Fibroblast of skin of right biceps (primary cell): ENCODE data around the gene IRF8.
"Not testable (repeated sequence)": the region's sequence is repeated elsewhere in the genome, so short reads cannot be mapped to it uniquely, and the experiment has no call there.

ENCODE experiments used
- DNase-seq: peaks from one replicate; pipeline ENCODE4 v3.0.0-alpha.2; 2013

Gene IRF8

GRCh38 chr16:85897382-85897781 is 1.6 kb upstream of the IRF8 start:
- no peak for DNase-seq

GRCh38 chr16:85899444-85899843 is 482 bp downstream of the IRF8 start:
- DNase-seq = no peak

GRCh38 chr16:85900027-85900792 is 1.2 kb downstream of the IRF8 start:
- DNase-seq = no peak

GRCh38 chr16:85901110-85901509 is 2.1 kb downstream of the IRF8 start:
- DNase-seq = no peak

GRCh38 chr16:85901773-85902365 is 2.9 kb downstream of the IRF8 start:
- no peak for DNase-seq

- DNase-seq = no peak
These were observed 3.6 kb downstream of the IRF8 start for GRCh38 chr16:85902366-85903155.

GRCh38 chr16:85903559-85903958 is 4.6 kb downstream of the IRF8 start:
- DNase-seq = no peak

GRCh38 chr16:85905110-85906095 is 6.4 kb downstream of the IRF8 start:
- DNase-seq = no peak

GRCh38 chr16:85906349-85906748 is 7.4 kb downstream of the IRF8 start:
- DNase-seq = no peak

GRCh38 chr16:85907231-85907630 is 8.3 kb downstream of the IRF8 start:
- not testable (repeated sequence) for DNase-seq

- no peak for DNase-seq
These were observed 9.5 kb downstream of the IRF8 start for GRCh38 chr16:85908444-85908843.

- DNase-seq = no peak
These were observed 10.1 kb downstream of the IRF8 start for GRCh38 chr16:85908889-85909589.

- no peak for DNase-seq
These were observed 11.2 kb downstream of the IRF8 start for GRCh38 chr16:85909932-85910853.

- DNase-seq = no peak
These were observed 11.9 kb downstream of the IRF8 start for GRCh38 chr16:85910854-85911247.

GRCh38 chr16:85911251-85911930 is 12.4 kb downstream of the IRF8 start:
- no peak for DNase-seq

GRCh38 chr16:85912211-85912974 is 13.4 kb downstream of the IRF8 start:
- peak; percentile 75 for DNase-seq

GRCh38 chr16:85913141-85913601 is 14.2 kb downstream of the IRF8 start:
- DNase-seq = no peak

- DNase-seq = no peak
These were observed 14.9 kb downstream of the IRF8 start for GRCh38 chr16:85913688-85914422.

GRCh38 chr16:85914423-85914794 is 15.4 kb downstream of the IRF8 start:
- DNase-seq = no peak
